Breast epithelium (tissue), 4 donors: ENCODE measurements around the gene ZNF783. TPM values are rescaled to one million over a fixed set of nuclear protein-coding genes. Genes with fewer than 3 reads are reported as not detected.

Source experiments
- DNase-seq, 2 donors: peaks; one replicate each; pipeline ENCODE4 v3.0.0-alpha.2; 2019; ENCODE audit warnings: low spot score in 2 of 2
- H3K27ac ChIP-seq, 2 donors: fragments of 200-600 bp; sonication (generic) in 1 of 2; one replicate each; pipeline ENCODE4 v1.5.1; 2016 to 2019; ENCODE audit warnings: mild to moderate bottlenecking in 1 of 2
- H3K27me3 ChIP-seq, 2 donors: fragments of 200-600 bp; sonication (generic) in 1 of 2; one replicate each; pipeline versions ENCODE4 v1.5.1 to v1.6.0; 2017 to 2019; ENCODE audit warnings: control low read depth in 1 of 2, mild to moderate bottlenecking in 1 of 2
- H3K36me3 ChIP-seq: fragments of 200-600 bp; one replicate; pipeline ENCODE4 v1.5.1; 2019
- H3K4me1 ChIP-seq, 2 donors: fragments of 200-600 bp; sonication (generic); one replicate each; pipeline ENCODE4 v1.5.1; 2016 to 2019; ENCODE audit warnings: control low read depth in 1 of 2
- H3K4me3 ChIP-seq, 3 donors: fragments of 200-600 bp; sonication (generic); 1 replicate in 2 of 3; 2 replicates in 1 of 3; pipeline ENCODE4 v1.5.1; 2016 to 2019; ENCODE audit warnings: mild to moderate bottlenecking in 3 of 3, moderate library complexity in 2 of 3
- H3K9me3 ChIP-seq, 2 donors: fragments of 200-600 bp; sonication (generic) in 1 of 2; one replicate each; pipeline ENCODE4 v1.5.1; 2016 to 2019; ENCODE audit warnings: control low read depth in 1 of 2
- POLR2A ChIP-seq: fragments of 450-650 bp; IDR thresholded peaks from one replicate; pipeline ENCODE4 v1.6.1; 2016; ENCODE audit warnings: antibody characterized with exemption, mild to moderate bottlenecking, moderate library complexity
- POLR2AphosphoS5 ChIP-seq, 3 donors: sonication (generic); formaldehyde crosslinking; IDR thresholded peaks; one replicate each; pipeline ENCODE4 v1.6.1; 2017; ENCODE audit warnings: antibody characterized with exemption in 3 of 3
- intact Hi-C: fragments of 100-400 bp; cut with DNase I; formaldehyde crosslinking; loops from one replicate; pipeline ENCODE4 v1.15.1; 2023; ENCODE audit warnings: low total_unique reads
- total RNA-seq, 3 donors: library from RNA; depleted of rRNA; stranded (reverse); fragments of >200 nt; gene quantifications; one replicate each; pipeline ENCODE4 v1.1.0, GENCODE V29; 2016
- TF ChIP-seq, protein P1 (sequence below), 3 donors: fragments of 450-650 bp; IDR thresholded peaks; one replicate each; pipeline ENCODE4 v1.5.1; 2016 to 2017; ENCODE audit warnings: antibody characterized with exemption in 3 of 3, mild to moderate bottlenecking in 3 of 3, moderate library complexity in 3 of 3

The ZNF783 gene
- total RNA-seq, 3 donors from 2014 or later: 13.6 to 23.9 (median 17.6) TPM

DNA sequence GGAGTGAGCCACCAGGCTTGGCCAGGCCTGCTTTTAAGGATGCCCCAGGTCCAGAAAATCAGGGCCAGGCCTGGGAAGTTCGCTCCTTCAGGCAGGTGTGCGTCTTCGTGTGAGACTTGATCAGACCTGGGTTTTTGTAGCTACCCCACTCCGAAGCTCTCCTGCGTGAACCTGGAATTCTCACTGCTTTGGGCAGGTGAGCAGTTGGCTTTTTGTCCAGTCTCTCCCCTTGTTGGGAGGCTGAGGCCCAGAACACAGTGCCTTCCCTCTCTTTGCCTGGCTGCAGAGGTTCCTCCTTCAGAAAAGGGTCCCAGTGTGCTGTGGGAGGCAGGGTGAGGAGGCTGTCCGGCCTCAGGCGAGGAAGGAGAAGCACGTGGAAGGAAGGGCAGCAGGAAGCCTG is 27.3 kb downstream of the ZNF783 start:
- intact Hi-C loops: no loop called here

GRCh38 chr7:149289856-149290255 is 27.9 kb downstream of the ZNF783 start:
- Histone ChIP-seq H3K4me1 (no peaks in the 10 kb centered on the region), H3K9me3 (no peaks in the 10 kb centered on the region), H3K27ac (no peak overlapping the region), H3K36me3 (no peaks in the 10 kb centered on the region), H3K27me3 (no peaks in the 10 kb centered on the region), H3K4me3 (no peak overlapping the region)
- intact Hi-C loops: no loop called here
- no peak for DNase-seq
- no peak for TF ChIP-seq POLR2AphosphoS5 (IDR thresholded peaks at IDR 0.05)
- no peak for TF ChIP-seq POLR2A
- TF ChIP-seq, protein P1, sequence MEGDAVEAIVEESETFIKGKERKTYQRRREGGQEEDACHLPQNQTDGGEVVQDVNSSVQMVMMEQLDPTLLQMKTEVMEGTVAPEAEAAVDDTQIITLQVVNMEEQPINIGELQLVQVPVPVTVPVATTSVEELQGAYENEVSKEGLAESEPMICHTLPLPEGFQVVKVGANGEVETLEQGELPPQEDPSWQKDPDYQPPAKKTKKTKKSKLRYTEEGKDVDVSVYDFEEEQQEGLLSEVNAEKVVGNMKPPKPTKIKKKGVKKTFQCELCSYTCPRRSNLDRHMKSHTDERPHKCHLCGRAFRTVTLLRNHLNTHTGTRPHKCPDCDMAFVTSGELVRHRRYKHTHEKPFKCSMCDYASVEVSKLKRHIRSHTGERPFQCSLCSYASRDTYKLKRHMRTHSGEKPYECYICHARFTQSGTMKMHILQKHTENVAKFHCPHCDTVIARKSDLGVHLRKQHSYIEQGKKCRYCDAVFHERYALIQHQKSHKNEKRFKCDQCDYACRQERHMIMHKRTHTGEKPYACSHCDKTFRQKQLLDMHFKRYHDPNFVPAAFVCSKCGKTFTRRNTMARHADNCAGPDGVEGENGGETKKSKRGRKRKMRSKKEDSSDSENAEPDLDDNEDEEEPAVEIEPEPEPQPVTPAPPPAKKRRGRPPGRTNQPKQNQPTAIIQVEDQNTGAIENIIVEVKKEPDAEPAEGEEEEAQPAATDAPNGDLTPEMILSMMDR (IDR thresholded peaks at IDR 0.05): no peak

More for the DNA sequence above, 27.3 kb downstream of the ZNF783 start:
- Histone ChIP-seq H3K4me1 (no peaks in the 10 kb centered on the region), H3K9me3 (no peaks in the 10 kb centered on the region), H3K36me3 (no peaks in the 10 kb centered on the region), H3K4me3 (no peak overlapping the region), H3K27me3 (no peaks in the 10 kb centered on the region), H3K27ac (no peak overlapping the region)
- TF ChIP-seq, protein P1 (IDR thresholded peaks at IDR 0.05): no peak
- TF ChIP-seq POLR2A (no peak), POLR2AphosphoS5 (IDR thresholded peaks at IDR 0.05) (no peak)
- no peak for DNase-seq

DNA sequence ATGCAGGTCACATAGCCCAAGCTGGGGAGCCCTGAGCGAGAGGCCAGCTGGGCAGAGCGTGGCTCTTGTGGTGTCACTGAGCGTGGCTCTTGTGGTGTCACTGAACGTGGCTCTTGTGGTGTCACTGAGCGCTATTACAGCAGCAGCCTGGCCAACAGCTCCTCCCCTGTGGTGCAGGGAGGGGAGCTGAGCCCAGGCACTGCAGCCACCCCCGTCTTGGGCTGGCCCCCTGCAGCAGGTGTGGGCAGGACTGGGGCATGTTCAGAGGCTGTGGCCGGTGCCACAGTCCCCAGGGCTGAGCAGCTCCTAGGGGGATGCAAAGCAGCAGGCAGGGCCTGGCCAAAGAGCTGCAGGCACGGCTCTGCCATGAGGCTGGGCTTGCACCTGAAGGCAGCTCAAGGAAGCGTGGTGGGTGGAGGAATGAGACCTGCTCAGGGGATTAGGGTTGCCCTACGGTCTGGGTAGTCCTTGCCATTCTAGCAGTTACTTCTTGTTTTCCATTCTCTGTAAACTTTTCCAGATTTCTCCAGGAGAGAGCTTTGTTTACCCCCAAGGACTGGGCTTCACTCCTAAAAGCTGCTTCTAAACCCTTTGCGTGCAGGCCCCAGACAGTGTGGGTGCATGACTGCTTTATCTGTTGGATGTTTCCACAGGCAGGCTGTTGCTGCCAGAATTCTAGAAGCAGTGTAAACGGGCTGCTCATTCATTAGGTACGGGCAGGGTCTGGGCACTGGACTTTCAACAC is 29.2 kb downstream of the ZNF783 start:
- no peak for DNase-seq
- no peak overlapping the region for H3K27ac ChIP-seq
- H3K9me3 ChIP-seq: no peaks in the 10 kb centered on the region
- TF ChIP-seq POLR2A (no peak), POLR2AphosphoS5 (IDR thresholded peaks at IDR 0.05) (no peak)
- TF ChIP-seq, protein P1 (IDR thresholded peaks at IDR 0.05): no peak
- no peaks in the 10 kb centered on the region for H3K4me1 ChIP-seq
- H3K4me3 ChIP-seq: no peak overlapping the region
- H3K36me3 ChIP-seq: no peaks in the 10 kb centered on the region
- no peaks in the 10 kb centered on the region for H3K27me3 ChIP-seq
- intact Hi-C loops: no loop called here

DNA sequence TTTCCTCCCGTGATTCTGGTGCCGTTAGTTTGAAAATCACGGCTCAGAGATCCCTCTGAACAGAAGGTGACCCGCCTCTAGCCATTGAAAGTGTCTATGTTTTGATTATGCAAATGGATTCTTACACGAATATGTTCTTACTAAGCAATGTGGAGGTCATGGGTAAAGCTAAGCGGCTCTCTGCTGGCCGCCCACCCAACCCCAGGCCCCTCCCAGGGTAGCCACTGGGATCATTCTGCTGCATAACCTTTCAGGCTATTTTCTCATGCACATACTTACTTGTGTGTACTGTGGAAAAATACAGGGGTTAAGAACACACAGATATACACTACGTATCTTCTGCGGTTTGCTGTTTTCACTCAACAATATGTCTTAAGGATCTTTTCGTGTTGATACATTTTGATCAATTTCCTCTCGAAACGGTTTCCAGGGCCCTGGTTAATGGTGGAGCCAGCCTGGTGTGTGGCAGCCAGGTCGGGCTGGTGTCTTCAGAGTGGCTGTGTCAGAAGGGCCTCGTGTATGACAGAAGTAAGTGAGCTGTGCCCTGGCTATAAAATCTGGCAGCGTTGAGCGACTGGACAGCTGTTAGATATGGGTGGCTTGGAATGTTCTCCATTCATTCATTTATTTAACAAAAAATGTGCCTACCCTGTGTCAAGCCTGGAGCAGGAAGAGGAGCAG is 29.9 kb downstream of the ZNF783 start:
- Histone ChIP-seq H3K27ac (no peak overlapping the region), H3K36me3 (no peaks in the 10 kb centered on the region), H3K4me1 (no peaks in the 10 kb centered on the region), H3K4me3 (no peak overlapping the region), H3K27me3 (no peaks in the 10 kb centered on the region), H3K9me3 (no peaks in the 10 kb centered on the region)
- no peak for DNase-seq
- intact Hi-C loops: no loop called here
- TF ChIP-seq POLR2A (no peak), POLR2AphosphoS5 (IDR thresholded peaks at IDR 0.05) (no peak)
- TF ChIP-seq, protein P1 (IDR thresholded peaks at IDR 0.05): no peak

DNA sequence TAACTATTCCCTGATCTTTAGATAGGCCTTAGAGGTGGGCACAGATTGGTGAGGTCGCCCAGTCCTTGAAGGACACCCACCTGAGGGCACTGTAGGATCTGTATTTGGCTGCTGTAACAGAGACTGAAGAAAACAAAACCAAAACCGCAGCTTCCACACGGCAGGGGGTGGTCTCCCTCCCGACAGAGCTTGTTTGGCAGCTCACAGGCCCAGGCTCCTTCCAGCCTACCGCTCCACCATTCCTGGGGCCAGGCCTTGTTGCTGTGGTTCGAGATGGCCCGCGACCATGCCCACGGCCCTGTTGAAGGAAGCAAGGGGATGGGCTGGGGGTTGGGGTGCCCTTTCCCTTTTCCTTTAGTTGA is 30.4 kb downstream of the ZNF783 start:
- H3K36me3 ChIP-seq: no peaks in the 10 kb centered on the region
- DNase-seq: no peak
- H3K9me3 ChIP-seq: no peaks in the 10 kb centered on the region
- no peaks in the 10 kb centered on the region for H3K27me3 ChIP-seq
- H3K4me3 ChIP-seq: no peak overlapping the region
- intact Hi-C loops: no loop called here
- H3K4me1 ChIP-seq: no peaks in the 10 kb centered on the region
- TF ChIP-seq POLR2A (no peak), POLR2AphosphoS5 (IDR thresholded peaks at IDR 0.05) (no peak)
- TF ChIP-seq, protein P1 (IDR thresholded peaks at IDR 0.05): no peak
- H3K27ac ChIP-seq: no peak overlapping the region
